K562 (cell line): ENCODE results near the gene SPPL2C. TPM values are rescaled to one million over a fixed set of nuclear protein-coding genes. Genes with fewer than 3 reads are reported as not detected.

Experiments
- AFF1 ChIP-seq, 2 experiments: fragments of 450-650 bp; IDR thresholded peaks; 2 replicates each; pipeline ENCODE4 v1.6.1; 2018; ENCODE audit warnings: mild to moderate bottlenecking in 2 of 2, low read depth in 1 of 2; ENCODE audit not compliant: partially characterized antibody in 2 of 2
- ELF1 ChIP-seq: fragments of 200-800 bp; sonication (Bioruptor generic); IDR thresholded peaks from 2 replicates; pipeline ENCODE4 v1.6.1; 2016; ENCODE audit warnings: missing genetic modification characterization, missing compliant biosample characterization
- EP400 ChIP-seq: fragments of 450-650 bp; IDR thresholded peaks from 2 replicates; pipeline ENCODE4 v1.6.1; 2017; ENCODE audit warnings: antibody characterized with exemption, mild to moderate bottlenecking, moderate library complexity
- FOXJ2 ChIP-seq: fragments of 200-800 bp; sonication (Bioruptor generic); IDR thresholded peaks from 2 replicates; pipeline ENCODE4 v1.6.1; 2016; ENCODE audit warnings: missing genetic modification characterization, missing compliant biosample characterization
- MBD2 ChIP-seq: sonication (generic); IDR thresholded peaks from 2 replicates; pipeline ENCODE4 v1.6.1; 2016; ENCODE audit warnings: low read depth, borderline replicate concordance
- MNT ChIP-seq, 2 experiments: fragments of 450-650 bp; conservative IDR thresholded peaks; 2 replicates each; pipeline ENCODE4 v1.6.1; 2017; ENCODE audit warnings: mild to moderate bottlenecking in 2 of 2, moderate library complexity in 2 of 2
- PHB2 ChIP-seq: fragments of 450-650 bp; IDR thresholded peaks from 2 replicates; pipeline ENCODE4 v1.6.1; 2017; ENCODE audit warnings: low read depth
- PHF20 ChIP-seq: fragments of 450-650 bp; IDR thresholded peaks from 2 replicates; pipeline ENCODE4 v1.6.1; 2018; ENCODE audit not compliant: partially characterized antibody
- POLR2AphosphoS2 ChIP-seq: IDR thresholded peaks from 2 replicates; pipeline ENCODE4 v1.6.1; 2012; ENCODE audit warnings: low read length, improper control_type of control experiment
- POLR3A ChIP-seq: IDR thresholded peaks from 2 replicates; pipeline ENCODE4 v1.6.1; 2011; ENCODE audit warnings: borderline replicate concordance, mild to moderate bottlenecking, moderate library complexity; ENCODE audit not compliant: insufficient read length, insufficient read depth; ENCODE audit errors: extremely low read depth
- RBBP5 ChIP-seq: fragments of 200-600 bp; sonication (generic); IDR thresholded peaks from 2 replicates; pipeline ENCODE4 v1.6.1; 2012; ENCODE audit warnings: borderline replicate concordance, mild to moderate bottlenecking, low read length, control low read depth, inconsistent platforms; ENCODE audit not compliant: insufficient read depth, poor library complexity, severe bottlenecking
- RBM25 ChIP-seq: fragments of 200-400 bp; formaldehyde crosslinking; IDR thresholded peaks from 2 replicates; pipeline ENCODE4 v1.6.1; 2018; ENCODE audit warnings: low read length, low read depth, moderate library complexity; ENCODE audit not compliant: severe bottlenecking
- SAP30 ChIP-seq: fragments of 200-600 bp; sonication (generic); IDR thresholded peaks from 2 replicates; pipeline ENCODE4 v1.6.1; 2012; ENCODE audit warnings: borderline replicate concordance, low read depth, mild to moderate bottlenecking, moderate library complexity, low read length, control low read depth, inconsistent platforms; ENCODE audit not compliant: insufficient read depth, poor library complexity, severe bottlenecking
- STAT5B ChIP-seq: fragments of 250-450 bp; sonication (Bioruptor Pico); IDR thresholded peaks from 2 replicates; pipeline ENCODE4 v1.8.0; 2021; ENCODE audit warnings: mild to moderate bottlenecking, inconsistent platforms
- ZNF140 ChIP-seq: fragments of 250-450 bp; sonication (Bioruptor Pico); IDR thresholded peaks from 2 replicates; pipeline ENCODE4 v1.8.0; 2021; ENCODE audit warnings: moderate library complexity, mild to moderate bottlenecking, inconsistent platforms
- ZNF740 ChIP-seq, 3 experiments: fragments of 200-800 bp in 1 of 3; sonication (Bioruptor generic) in 1 of 3; sonication (generic) in 1 of 3; formaldehyde crosslinking in 1 of 3; IDR thresholded peaks; 2 replicates each; pipeline versions ENCODE4 v1.6.1 to v1.8.0; 2016 to 2022; ENCODE audit warnings: mild to moderate bottlenecking in 2 of 3, missing compliant biosample characterization in 2 of 3, missing genetic modification characterization in 2 of 3, missing genetic modification reagents in 1 of 3
- ZNF79 ChIP-seq: fragments of 250-450 bp; sonication (Bioruptor Pico); IDR thresholded peaks from 2 replicates; pipeline ENCODE4 v1.4.0; 2020; ENCODE audit warnings: low read depth, mild to moderate bottlenecking, moderate library complexity
- polyA plus RNA-seq, 8 experiments: library from polyadenylated mRNA; depleted of rRNA in 4 of 8; stranded (reverse) in 5 of 8; unstranded in 3 of 8; fragments of >200 nt; fragmentation: Nextera tagmentation in 2 of 8; fragmentation: Illumina TruSeq in 1 of 8; extraction: Ambion mirVana in 2 of 8; extraction: Trizol in 1 of 8; gene quantifications; 2 replicates each; pipeline versions ENCODE4 v1.2.1 to v1.2.3, GENCODE V29; 2011 to 2014; ENCODE audit warnings: inconsistent platforms in 1 of 8, missing spikeins in 1 of 8
- total RNA-seq, 7 experiments: library from RNA; depleted of rRNA in 6 of 7; stranded (reverse); fragments of >200 nt in 6 of 7; fragmentation: Illumina TruSeq in 2 of 7; extraction: Trizol in 2 of 7; gene quantifications; 2 replicates each; pipeline versions ENCODE4 v1.2.1 to v1.2.3, GENCODE V29; 2011 to 2021; ENCODE audit warnings: low replicate concordance in 1 of 7
- TF ChIP-seq, protein P1 (sequence below), 2 experiments: fragments of 450-650 bp; IDR thresholded peaks; 2 replicates each; pipeline ENCODE4 v1.6.1; 2016

The SPPL2C gene
- total and polyA plus RNA-seq, 9 of the 15 experiments (the other 6 are each of a cell fraction or from before 2014, with no cell fraction given) = not detected

GRCh38 chr17:45894022-45894784, 49.5 kb downstream of the SPPL2C start, which contains the start of gene MAPT (continued):
- no peak for TF ChIP-seq AFF1 (IDR thresholded peaks at IDR 0.05; ENCODE audit: low read depth in 1 of 2, partially characterized antibody in 2 of 2)
- peak; percentile 34 for TF ChIP-seq RBBP5
- TF ChIP-seq, protein P1, sequence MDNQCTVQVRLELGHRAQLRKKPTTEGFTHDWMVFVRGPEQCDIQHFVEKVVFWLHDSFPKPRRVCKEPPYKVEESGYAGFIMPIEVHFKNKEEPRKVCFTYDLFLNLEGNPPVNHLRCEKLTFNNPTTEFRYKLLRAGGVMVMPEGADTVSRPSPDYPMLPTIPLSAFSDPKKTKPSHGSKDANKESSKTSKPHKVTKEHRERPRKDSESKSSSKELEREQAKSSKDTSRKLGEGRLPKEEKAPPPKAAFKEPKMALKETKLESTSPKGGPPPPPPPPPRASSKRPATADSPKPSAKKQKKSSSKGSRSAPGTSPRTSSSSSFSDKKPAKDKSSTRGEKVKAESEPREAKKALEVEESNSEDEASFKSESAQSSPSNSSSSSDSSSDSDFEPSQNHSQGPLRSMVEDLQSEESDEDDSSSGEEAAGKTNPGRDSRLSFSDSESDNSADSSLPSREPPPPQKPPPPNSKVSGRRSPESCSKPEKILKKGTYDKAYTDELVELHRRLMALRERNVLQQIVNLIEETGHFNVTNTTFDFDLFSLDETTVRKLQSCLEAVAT (IDR thresholded peaks at IDR 0.05) = peak in 1 of 2 experiments; percentile 92; a peak in 2 of 4 replicates
- TF ChIP-seq STAT5B (CRISPR knock-in tag) = no peak
- TF ChIP-seq ZNF79 (CRISPR knock-in tag) = no peak
- TF ChIP-seq ZNF140 = no peak
- no peak for TF ChIP-seq POLR3A
- TF ChIP-seq SAP30 = no peak
- peak; percentile 48 for TF ChIP-seq RBM25
- TF ChIP-seq MNT (conservative IDR thresholded peaks at IDR 0.05) = peak in 1 of 2 experiments; percentile 49; a peak in 1 of 4 replicates
- TF ChIP-seq FOXJ2 = no peak
- TF ChIP-seq ZNF740 (CRISPR knock-in tag; IDR thresholded peaks at IDR 0.05) = no peak
- no peak for TF ChIP-seq ZNF740 (tag; IDR thresholded peaks at IDR 0.05)
- TF ChIP-seq PHF20 = peak; percentile 39
- no peak for TF ChIP-seq ELF1 (tag)
- TF ChIP-seq MBD2 = peak; percentile 6; the same call in 1 of the 2 replicates
- TF ChIP-seq PHB2 = no peak
- TF ChIP-seq POLR2AphosphoS2 = no peak
- TF ChIP-seq EP400 = peak; percentile 33; the same call in 1 of the 2 replicates
